GM18907 (cell line): ENCODE results near the gene ADAMTSL1.

ENCODE experiments used
- ATAC-seq: cut with Tn5 transposase; IDR thresholded peaks from one replicate; pipeline ENCODE4 v1.9.1; 2021; ENCODE audit warnings: mild to moderate bottlenecking, moderate library complexity; ENCODE audit not compliant: unreplicated experiment

The ADAMTSL1 gene

DNA sequence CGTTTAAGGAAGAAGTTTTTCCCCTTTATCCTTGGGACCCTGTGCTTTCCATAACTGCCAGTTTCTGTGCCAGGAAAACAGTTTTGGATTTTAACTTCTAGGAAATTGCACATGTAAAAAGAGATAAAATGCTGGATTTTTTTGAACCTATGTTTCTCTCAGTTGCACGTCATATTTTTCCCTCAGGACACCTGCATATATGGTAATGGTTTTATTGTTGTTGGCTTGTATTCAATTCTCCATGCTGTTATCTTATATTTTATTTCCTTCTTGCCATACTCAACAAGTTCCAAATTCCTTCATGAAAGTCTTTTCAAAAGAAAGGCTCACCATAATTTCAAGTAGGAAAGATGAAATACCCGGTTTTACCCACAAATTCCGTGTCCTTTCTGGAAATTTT lies 7.9 kb upstream of the ADAMTSL1 start:
- no peak for ATAC-seq

DNA sequence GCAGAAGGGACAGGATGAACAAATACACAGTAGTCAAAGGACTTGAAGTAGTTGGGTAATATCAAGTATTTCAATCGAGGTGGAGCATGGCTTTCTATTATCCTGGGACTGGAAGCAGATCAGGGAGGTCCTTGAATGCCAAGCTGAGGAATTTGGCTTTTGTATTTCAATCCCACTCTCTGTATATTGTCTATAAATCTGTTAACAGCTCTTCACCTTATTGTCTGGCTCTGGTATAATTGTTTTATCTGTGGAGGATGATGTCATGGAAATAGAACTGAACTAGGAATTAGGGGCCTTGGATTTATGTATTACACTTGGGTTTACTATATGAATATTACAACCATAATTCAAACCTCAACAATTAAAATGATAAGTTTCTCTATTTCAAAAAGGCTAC lies 6.3 kb upstream of the ADAMTSL1 start:
- no peak for ATAC-seq

DNA sequence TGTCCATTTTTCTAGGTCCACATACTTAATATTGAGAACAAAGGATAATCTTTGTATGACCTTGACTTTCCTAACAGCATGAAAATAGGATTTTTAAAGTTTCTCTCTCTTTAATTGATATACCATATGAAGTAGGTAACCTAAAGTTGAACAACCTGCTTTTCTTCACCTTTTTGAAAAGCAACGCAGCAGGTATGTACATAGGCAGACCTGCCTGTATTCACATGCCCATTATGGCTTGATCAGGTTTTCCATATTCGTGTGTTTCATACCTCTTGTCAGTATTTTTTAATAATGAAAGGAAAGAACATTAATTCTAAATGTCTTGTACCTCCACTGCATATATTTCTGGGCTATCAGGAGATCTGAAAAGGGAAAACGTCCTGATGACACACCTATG lies 1.5 kb upstream of the ADAMTSL1 start:
- no peak for ATAC-seq

DNA sequence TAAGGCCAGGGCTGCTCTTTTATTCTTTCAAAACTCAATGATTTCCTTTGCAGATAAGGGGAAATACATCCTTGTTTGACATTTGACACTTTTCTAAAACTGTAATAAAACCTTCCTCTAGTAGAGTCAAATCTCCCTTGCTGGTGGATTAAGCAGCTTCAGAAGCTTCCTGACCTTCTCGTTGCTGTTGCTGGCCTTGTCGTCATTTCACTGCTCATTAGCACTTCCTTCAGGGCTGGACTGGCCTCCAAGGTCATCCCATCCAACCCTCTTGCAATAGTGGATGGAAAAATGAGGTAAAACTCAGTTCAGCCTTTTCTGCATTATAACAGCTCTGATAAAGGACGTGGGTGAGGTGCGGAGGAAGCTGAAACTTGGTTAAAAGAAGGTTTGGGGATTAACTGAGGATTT lies 1.1 kb upstream of the ADAMTSL1 start:
- ATAC-seq = no peak

DNA sequence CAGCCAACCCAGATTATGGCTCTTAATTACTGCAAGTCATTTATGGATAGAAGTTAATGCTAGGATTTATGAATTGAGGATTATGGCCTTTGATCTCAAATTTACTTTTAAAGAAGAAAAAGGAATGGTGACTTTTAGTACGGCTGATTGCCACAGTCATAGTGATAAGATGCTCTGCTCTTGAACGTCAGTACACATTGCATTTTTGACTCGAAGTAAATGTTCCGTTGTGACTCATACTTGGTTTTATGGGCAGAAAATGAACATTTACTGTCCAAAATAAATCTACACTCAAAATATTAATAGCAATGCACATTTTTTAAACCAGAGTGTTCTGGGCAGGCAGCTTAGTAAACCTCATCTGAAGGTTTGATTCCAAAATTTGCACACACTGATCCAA lies 830 bp downstream of the ADAMTSL1 start:
- no peak for ATAC-seq

DNA sequence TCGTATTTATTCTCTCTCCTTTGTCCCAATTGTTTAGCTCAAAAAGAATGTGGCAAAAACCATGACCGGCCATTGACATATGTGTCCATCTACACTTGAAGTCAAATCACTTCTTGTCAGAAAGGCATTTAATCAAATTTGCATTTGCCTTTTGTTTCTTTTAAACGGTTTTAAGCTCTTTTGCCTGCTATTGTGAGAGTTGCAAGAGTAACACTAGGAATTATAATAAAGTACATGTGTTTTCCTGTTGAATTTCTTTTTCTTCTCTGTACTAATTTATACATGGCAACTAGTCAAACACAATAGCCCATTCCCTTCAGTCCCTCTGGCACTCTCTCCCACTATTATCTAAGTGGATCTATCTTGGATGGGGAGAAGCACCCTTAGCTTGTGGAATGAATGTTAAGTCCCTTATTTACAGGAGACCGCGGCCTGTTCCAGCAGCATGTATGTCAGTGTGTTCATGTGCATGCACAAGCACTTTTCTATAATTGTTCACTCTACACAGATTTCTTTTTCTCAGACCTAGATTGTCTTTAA lies 3.2 kb downstream of the ADAMTSL1 start:
- no peak for ATAC-seq

DNA sequence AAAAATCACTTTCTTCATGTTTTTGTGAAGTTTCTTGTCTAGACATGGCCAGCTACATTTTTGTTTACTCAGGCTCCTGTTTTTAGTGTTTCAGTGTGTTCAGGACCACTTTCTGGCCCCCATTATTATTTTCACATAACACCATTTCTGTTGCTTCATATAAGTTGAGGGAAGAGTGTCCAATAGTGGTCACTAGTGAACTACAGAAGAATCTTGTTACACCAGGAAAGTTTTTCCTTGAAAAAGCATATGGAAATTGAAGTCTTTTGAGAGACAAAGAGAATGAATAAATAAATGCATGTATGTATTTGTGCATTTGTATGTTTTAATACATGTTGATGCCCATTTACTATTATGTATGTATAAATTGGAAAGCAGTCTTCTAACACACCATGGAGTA lies 3.8 kb downstream of the ADAMTSL1 start:
- ATAC-seq = no peak

DNA sequence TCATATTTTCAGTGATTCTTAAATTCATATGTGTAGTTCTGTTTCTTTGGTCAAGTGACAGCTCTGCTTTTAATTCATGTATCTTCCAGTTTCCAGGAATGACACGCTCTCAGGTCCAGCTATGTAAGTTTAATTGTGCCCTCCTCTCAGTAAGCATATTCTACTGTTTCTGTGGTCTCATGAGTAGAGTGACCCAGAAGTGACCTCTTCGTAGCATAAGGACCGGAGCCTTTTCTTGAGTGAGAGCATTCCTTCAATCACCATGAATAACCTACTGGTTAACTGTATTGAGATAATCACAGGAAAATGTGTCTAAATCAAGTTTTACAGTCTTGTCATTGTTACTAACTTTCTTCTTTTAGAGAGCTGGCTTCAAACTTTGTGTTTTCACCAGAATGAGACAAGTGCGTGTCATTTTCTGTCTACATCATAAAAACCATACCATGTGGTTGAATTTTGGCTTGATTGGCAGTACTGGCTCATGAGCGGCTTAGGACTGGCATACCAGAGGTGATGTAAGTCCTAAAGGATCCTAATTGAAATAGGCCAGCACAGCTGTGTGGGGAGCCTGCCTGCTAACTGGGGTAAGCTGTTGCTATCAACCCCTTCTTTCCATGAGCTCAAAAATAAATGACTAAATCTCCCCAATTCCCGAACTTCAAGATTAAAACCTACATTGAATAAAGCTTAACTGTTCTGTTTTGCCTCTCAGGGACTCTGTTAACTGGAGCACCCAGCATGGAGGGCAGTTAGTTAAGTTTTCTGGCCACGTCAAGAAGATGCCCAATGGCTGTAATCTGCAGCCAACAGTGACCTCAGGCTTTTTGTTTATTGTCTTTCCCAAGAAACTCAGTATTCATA lies 4.8 kb downstream of the ADAMTSL1 start:
- no peak for ATAC-seq

DNA sequence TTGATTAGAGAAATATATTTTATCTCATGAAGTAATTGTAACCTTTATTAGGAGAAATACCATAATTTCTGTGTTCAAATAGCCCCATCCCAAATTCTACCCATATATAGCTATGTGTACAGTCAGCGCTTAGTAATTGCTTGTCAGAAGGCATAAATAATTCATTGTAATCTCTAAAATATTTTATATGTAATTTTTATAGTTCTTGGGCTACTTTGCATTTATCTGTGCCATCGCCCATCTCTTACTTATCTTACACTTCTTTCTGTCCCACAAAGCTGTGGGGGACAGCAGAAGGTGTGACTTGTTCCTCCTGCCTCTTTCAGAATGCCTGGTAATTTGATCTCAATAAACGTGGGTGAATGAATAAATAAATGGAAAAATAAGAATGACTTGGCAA lies 5.5 kb downstream of the ADAMTSL1 start:
- ATAC-seq = no peak

DNA sequence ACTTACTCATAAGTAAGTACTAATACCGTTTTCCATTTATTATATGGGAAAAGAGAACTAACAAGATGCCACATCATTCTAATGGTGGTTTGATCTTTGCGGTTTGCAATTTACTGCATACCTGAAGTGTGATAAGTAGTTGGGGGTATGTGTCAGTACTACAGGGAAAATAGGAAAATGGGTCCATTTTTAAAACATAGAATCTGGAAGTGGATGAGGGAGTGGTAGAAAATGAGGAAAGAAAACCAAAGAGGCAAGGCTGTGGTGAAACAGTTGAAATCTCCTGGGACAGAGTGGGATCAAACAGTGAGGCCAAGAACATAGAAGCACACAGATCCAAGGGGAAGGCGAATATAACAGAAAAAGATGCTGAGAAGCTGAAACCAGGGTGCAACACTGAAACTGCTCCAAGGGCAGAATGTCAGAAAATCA lies 6.7 kb downstream of the ADAMTSL1 start:
- ATAC-seq = no peak

DNA sequence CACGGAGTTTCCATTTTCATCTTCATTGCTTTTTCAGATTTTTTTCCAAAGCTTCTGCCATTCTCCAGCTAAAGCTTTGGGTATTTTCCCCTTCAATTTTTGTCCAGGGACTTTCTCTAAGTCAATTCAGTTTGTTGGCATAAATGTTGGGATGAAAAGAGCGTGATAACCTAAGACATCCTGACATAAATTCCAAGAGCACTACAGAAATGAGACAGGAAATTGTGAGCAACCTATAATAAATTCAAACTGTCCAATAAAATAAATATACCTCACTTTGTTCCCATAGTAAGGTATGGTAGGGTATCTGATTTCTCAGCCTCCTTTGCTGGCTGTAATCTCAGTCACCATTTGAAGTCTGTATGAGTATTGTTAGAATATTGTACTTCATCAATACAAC lies 8.4 kb downstream of the ADAMTSL1 start:
- no peak for ATAC-seq

DNA sequence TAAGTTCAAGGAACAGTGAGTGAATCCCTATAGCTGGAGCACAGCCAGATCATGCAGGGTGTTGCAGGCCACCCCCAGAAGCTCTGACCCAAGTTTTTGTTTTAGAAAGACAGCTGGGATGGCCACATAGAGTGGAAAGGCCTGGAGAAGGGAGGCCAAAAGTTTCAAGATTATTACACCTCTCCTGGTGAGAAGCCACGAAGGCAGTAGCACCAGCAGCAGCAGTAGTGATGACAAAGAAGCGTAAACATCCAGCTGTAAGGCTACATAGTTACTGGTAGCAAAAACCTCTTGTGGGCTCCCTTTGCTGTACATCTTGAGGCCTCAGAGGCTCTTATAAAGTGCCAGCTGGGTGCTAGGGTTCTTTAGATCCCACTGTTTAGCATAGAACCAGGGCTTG lies 11.8 kb downstream of the ADAMTSL1 start:
- ATAC-seq = no peak

DNA sequence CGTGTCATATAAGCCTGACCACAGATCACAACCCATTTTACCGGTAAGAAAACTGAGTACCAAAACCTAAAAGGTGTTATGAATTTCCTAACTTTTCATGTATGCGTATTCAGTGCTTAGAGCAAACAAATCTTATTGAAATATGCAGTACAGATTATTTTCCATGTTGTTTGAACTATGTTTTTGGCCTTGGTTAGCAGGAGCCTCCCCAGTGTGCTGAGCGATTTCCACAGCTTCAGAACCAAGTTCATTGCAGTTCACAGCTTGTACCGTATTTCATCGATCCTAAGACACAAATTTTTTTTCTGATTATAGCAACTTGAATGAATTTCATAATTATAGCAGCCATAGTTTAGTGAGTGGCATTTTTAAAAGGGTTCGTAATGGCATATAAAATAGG lies 13.7 kb downstream of the ADAMTSL1 start:
- ATAC-seq = no peak

DNA sequence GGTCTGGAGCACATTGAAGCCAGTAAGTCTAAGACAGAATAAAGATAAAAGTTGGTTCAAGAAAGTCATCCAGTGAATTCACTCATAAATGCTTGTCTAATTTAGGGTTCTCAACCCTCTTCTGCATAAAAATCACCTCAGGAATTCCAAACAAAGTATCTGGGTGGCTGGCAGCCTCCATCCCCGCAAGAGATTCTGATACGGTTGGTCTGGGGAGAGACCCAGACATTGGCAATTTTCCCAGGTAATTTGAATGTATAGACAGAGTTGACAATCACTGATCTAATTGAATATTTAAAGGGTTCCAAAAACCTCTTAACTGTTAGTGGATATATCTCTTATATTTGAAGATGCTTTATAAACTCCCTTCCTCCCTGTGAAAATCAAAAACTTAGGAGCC lies 14.9 kb downstream of the ADAMTSL1 start:
- no peak for ATAC-seq

DNA sequence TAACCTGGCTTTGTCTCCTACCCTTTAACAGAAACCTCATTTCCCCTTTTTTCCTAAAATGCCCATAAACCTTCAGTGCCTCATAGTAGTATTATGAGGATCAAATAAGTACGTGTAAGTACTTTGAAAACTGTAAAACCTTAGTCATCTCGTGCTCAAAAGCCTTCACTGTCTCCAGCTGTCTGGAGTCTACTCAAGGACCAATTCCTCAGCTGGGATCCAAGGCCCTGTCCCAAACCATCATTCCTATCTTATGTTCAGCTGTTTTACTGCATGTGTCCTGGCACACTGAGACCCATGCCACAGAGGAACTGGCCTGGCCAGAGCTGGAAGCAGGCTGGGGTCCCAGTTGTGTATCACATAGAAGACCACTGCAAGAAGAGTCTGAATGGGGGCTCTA lies 15.9 kb downstream of the ADAMTSL1 start:
- ATAC-seq = no peak

DNA sequence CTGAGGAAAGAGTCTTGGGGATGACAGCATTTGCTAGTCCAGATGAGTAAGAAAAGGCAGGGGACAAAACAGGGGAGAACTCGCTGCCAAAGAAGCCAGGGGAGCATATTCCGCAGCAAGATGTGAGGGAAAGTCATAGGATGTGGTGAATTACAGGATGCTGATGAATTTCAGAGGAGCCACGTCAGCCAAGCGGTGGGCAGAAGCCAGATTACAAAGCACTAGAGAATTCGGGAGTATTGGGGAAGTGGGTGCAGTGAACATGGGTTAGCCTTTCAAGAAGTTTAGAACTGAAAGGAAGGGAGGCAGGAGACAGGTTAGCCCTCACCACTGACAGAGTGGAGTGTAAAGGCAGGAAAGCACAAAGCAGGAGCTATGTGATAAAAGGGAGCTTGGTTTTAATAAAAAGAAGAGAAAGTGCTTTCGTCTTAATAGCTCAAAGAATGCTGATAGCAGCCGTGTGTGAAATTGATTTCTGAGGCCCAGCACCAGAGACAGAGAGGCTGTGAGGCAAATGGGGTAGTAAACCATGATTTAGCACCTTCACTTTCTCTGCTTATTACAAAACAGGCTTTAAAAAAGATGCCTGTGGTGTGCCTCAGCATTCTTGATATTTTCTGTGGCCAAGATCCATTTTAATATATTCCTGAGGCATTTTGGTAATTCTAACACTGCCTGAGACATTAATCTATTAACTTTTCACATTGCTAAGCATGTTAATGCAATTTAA lies 16.9 kb downstream of the ADAMTSL1 start:
- no peak for ATAC-seq

DNA sequence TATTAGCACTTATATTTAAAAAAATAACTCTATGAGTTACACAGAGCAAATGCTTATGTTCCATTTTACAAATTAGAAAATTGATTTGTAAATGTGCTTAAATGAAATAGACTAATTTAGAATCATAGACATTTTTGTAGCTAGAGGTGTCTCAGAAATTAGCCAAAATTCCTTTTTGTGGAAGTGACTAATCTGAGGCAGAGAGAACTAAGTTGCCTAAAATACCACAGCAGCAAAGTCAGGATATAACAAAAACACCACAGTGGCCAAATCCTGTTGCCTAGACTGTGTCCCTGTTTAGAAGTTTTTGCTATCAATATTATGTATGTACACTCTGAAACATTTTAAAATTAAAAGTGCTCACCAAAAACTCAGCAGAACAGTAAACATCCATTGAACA lies 18.7 kb downstream of the ADAMTSL1 start:
- ATAC-seq = no peak

DNA sequence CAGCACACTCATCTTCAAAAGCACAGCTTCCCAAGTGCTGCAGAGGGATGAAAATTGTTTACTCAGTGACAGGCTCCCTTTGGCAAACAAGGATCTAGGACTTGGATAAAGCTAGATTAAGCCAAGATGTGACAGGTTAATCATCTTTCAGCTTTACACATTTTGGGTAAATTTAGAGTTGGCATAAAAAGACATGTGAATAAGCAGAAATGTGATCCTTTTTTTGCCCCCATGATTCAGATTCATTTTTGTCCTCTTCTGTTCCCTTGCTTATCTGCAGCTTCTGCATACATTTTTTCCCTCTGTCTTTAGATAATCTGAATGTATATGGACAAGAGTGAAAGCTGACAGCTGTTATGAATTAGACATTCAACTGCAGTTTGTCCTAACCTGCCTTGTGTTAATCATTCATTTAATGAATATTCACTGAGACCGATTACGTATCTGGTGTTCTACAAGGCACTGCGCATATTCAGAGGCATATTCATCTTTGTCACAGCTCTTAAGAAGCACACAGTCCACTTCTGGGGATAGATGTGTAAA lies 19.6 kb downstream of the ADAMTSL1 start:
- no peak for ATAC-seq

DNA sequence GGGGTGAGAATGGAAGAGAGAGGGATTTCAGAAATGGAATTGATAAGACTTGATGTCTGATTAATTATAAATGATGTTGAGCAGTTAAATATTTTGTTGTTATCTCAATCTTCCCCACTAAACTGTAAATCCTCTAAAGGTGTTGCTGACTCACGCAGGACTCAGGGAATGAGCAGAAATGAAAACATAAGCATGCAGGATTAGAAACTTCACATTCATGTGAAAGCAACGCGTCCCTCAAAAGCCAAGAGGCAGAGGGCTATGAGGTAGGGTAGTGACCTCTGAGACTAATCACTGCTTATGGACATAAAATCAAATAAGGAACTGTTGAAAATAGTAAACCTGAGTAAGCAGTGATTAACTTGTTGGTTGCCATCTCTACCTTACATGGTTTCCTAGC lies 21.1 kb downstream of the ADAMTSL1 start:
- ATAC-seq = no peak

DNA sequence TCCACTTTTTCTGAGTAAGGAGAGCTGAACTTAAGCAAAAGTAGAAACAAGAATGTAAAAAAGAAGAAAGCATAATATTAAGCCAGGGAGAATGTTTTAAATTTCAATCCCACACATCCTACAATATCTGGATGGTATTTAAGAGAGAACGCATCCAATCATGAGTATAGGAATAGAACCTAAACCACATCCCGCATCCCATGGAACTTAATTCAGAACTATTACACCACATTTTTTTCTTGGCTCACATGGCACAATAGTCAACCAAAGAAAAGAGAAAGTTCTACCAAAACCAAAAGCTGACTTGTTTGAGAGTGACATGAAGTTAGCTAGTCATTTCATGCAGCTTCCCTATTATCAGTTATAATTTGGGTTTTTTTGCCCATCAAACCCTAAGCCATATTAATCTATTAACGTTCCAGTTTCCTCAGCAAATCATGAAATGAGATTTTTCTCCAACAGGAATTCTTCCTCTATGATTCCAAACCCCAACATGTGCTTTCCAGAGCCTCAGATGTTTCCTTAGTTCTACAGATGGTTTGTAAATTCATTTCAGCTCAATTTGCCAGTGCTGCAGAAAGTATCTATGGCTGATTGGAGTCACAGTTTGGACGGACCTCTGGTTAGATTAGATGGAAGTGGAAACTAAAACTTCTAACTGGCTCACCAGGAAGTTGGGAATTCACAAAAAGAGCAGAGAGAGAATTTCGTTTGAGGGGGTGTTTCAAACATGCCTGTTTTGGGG lies 22.5 kb downstream of the ADAMTSL1 start:
- no peak for ATAC-seq

DNA sequence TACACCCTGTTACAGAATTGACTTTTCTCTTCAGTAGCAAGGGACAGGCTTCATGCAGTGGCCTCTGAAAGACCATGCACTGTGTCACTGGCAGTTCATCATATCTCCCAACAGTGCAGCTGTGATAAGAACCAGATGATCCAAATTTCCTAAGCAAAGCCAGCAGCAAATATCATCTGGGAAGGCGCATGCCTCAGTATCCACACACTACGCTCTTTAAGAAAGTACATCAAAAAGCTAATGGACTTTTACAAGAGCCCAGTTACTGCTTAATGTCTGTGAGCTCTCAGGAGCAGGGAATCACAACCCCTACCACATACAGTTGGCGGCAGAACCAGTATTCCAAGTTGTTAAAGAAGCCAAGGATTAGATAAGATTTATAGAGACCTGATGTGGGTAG lies 25.1 kb downstream of the ADAMTSL1 start:
- no peak for ATAC-seq
